GM12873 (cell line): ENCODE data around the gene NFE2L2.

Source experiments
- TF ChIP-seq, protein P1 (sequence below): IDR thresholded peaks from 2 replicates; pipeline ENCODE4 v1.5.1; 2012; ENCODE audit warnings: low read depth, mild to moderate bottlenecking, moderate library complexity, low read length, control low read depth; ENCODE audit not compliant: insufficient read depth; ENCODE audit errors: missing control alignments

Gene NFE2L2

DNA sequence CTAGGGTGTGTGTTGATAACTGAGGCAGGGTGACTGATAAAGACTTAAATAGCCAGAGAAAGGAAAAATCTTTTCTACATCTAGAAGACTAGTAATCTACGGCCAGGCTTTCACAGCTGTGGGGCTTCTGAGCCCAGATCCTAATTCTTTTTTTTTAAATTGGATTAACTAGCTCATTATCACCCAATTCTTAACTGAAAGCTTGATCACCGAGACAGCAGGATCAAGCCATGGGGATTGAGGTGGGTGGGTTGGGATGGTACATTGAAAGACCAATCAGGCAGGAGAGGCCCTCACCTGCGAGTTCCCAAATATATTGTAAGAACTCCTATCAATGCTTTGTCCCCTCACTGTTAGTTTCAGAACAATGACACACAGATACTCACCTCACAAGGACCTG lies 20.0 kb upstream of the NFE2L2 start:
- TF ChIP-seq, protein P1, sequence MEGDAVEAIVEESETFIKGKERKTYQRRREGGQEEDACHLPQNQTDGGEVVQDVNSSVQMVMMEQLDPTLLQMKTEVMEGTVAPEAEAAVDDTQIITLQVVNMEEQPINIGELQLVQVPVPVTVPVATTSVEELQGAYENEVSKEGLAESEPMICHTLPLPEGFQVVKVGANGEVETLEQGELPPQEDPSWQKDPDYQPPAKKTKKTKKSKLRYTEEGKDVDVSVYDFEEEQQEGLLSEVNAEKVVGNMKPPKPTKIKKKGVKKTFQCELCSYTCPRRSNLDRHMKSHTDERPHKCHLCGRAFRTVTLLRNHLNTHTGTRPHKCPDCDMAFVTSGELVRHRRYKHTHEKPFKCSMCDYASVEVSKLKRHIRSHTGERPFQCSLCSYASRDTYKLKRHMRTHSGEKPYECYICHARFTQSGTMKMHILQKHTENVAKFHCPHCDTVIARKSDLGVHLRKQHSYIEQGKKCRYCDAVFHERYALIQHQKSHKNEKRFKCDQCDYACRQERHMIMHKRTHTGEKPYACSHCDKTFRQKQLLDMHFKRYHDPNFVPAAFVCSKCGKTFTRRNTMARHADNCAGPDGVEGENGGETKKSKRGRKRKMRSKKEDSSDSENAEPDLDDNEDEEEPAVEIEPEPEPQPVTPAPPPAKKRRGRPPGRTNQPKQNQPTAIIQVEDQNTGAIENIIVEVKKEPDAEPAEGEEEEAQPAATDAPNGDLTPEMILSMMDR, result no peak

GRCh38 chr2:177283906-177284305 lies 19.4 kb upstream of the NFE2L2 start:
- TF ChIP-seq, protein P1, result no peak

DNA sequence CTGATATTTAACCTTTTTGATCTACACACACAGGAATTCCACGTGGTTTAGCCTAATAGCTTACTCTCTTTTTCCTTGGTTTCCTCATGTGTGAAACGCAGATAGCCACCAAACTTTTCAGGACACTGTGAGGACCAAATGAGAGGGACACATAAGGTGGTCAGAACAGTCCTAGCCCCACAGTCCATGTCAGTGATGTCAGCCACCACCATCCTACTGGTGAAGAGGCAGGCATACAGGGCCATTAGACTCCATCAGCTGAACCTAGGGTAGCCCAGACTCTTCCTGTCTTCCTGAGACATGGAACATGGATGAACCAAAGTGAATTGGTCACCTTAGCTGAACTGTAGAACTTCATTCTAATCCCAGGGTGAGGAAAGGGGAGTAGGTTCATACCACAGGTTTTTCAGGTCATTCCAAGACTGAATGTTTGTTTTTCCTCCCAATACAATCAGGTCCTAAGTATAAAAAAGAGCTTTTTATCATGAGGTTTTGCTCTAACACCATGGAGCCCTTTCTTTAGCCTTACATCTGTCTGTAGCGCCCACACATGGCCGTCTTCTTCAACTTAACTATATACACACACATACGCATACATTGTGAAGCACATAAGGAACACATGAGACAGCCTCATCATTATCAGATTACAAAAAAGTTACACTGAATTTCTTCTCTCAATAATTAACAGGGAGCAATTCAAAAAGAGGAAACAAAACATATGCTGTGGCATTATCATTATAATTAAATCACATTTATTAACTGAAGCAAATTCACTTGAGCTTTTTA lies 18.5 kb upstream of the NFE2L2 start:
- TF ChIP-seq, protein P1, result no peak

GRCh38 chr2:177282181-177282641 lies 17.7 kb upstream of the NFE2L2 start:
- TF ChIP-seq, protein P1, result no peak

DNA sequence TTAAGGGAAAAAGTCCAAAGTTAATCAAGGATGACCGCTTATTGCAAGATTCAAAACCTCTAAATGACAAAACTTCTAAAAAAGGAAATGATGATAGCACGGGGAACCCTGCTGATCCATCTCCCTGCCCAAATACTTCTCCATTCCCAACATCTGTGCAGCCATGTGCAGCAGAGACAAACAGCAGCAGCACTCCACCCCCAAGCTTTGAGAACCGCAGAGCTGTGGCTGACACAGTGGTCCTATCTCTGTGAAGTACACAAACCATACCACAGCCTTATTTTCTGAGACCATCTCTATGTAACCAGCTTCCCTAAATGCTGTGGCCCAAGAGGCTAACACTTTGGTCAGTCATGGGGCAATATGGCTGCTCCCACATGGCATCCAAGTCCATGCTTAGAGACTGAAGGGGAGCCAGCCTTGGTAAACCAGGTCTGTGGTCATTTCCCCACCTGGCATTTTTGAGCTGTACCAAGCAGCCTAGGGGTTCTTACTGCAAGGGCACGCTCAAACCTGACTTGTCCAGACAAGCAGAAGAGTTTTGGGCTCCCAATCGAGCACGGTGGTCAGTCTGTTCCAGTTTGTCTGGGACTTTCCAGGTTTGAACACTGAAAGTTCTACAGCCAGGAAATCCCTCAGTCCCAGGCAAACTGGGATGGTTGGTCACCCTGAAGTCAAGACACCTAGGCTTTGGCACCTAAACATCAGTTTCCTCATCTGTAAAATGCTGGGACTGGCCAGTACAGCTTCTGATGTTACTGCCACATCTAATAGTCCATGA lies 17.1 kb upstream of the NFE2L2 start:
- TF ChIP-seq, protein P1, result no peak

DNA sequence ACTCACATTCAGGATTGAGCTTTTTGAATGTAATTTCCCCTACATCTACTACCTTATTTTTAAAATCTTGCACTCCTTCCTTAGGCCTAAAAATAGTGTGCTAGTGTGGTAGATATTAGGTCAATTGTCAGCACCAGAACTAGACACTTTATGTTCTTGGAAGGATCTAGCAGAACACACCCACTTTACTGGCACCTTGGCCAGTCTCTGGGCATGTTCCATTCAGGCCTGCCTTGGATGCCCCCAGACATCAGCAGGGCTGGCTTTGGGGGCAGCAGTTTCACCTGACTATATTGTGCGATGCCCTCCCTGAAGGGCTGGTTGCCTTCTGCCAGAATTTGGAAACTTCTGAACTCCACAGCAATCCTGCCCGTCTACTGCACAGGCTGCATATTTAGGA lies 15.3 kb upstream of the NFE2L2 start:
- TF ChIP-seq, protein P1, result no peak

DNA sequence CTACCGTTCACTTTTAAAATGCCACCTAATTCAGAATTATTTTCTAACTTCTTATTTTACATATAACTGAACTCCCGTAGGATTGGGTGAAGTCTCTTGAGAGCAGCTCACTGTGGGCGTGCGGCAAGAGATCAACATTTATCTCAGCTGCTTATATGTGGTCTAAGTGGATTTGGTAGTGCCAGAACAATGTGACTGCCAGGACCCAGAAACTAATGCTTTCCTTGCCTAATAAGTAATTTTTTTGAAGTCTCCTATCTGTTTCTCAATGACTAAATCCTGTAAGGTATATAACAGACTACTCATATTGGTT lies 11.2 kb upstream of the NFE2L2 start:
- TF ChIP-seq, protein P1, result no peak
